ENCODE measurements around the gene RSPO4. TPM values are rescaled to one million over a fixed set of nuclear protein-coding genes. Genes with fewer than 3 reads are reported as not detected.

The RSPO4 gene
- total and polyA plus RNA-seq, 2 of the 8 experiments (the other 6 are each of a cell fraction or from before 2014, with no cell fraction given) = 3.4 to 6.4 TPM

DNA sequence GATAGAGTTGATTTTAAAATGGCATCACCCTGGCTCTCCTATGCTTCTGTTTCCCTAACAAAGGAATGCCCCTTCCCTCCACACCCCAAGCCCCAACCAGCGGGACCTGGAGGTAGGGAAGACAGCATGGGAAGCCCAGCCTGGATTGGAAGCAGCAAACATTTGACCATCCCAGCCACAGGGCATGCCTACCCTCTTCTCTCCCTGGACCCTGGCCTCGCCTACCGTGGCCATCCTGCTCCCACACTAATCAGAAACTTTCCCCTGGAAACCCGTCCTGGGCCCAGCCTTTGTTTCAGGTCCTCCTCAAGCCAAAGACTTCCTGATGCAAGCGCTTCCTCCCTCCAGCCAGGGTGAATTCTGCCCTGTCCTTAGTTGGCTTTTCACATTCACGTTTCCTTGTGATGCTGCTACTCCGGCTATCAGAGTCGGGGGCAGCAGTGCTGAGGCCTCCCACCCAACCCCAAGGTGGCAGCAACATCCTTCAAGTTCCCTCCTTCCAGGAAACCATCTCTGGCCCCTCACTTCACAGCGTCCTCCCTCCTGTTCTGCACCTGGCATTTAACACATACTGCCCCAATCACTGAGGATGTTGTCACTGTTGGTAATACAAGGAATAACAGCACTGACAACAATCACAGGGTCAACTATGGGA is 67.8 kb downstream of the RSPO4 start:
- Histone ChIP-seq H3K4me1 (replicated peaks in 1 of 4; ENCODE audit: control insufficient read depth in 3 of 4, insufficient read depth in 4 of 4, low read length in 3 of 4) (0 out of 7 replicates have a peak, but pooled peaks cover 0 to 3% (median 0%) of the 10 kb centered on the region in 4 experiments), H3K18ac (ENCODE audit: extremely low read depth, low read length) (no peak overlapping the region), H3K36me3 (ENCODE audit: control insufficient read depth in 2 of 4, insufficient read depth in 4 of 4, low read length in 3 of 4) (peaks cover 0 to 3% (median 0%) of the 10 kb centered on the region in 4 experiments; a peak in 1 of 8 replicates), H3K4ac (replicated peaks; ENCODE audit: insufficient read length, low read depth, low read length) (no peak overlapping the region), H4K5ac (ENCODE audit: insufficient read length, low read depth, low read length) (no peak overlapping the region), H3K14ac (ENCODE audit: insufficient read length) (no peak overlapping the region), H2AK5ac (ENCODE audit: low read depth, low read length) (no peak overlapping the region), H4K20me1 (replicated peaks in 1 of 2; ENCODE audit: control insufficient read depth in 1 of 2, insufficient read depth in 2 of 2, low read length in 2 of 2) (no peaks in the 10 kb centered on the region), H3K56ac (replicated peaks; ENCODE audit: insufficient read length, low read depth, low read length) (no peak overlapping the region), H3K79me2 (ENCODE audit: control insufficient read depth in 1 of 2, insufficient read depth in 2 of 2, low read length in 2 of 2) (no peaks in the 10 kb centered on the region), H4K8ac (ENCODE audit: extremely low read depth, insufficient read depth, low read length) (no peak overlapping the region), H3K9me3 (ENCODE audit: insufficient read depth in 2 of 2, low read depth in 1 of 2, low read length in 1 of 2) (peaks cover 20 to 23% of the 10 kb centered on the region in 2 experiments), H2BK5ac (ENCODE audit: low read depth, low read length) (no peak overlapping the region), H3K79me1 (ENCODE audit: low read depth, low read length) (no peaks in the 10 kb centered on the region), H3K9ac (replicated peaks in 1 of 4; ENCODE audit: extremely low read depth in 1 of 4, low read depth in 3 of 4, low read length in 3 of 4) (no peak overlapping the region), H2BK20ac (ENCODE audit: low read length) (no peak overlapping the region), H2BK12ac (ENCODE audit: low read depth, low read length) (no peak overlapping the region), H2BK15ac (ENCODE audit: low read length) (no peak overlapping the region), H3K27me3 (replicated peaks in 1 of 4; ENCODE audit: control insufficient read depth in 3 of 4, extremely low read depth in 1 of 4, insufficient read depth in 3 of 4, low read length in 3 of 4) (no peaks in the 10 kb centered on the region), H3K23me2 (ENCODE audit: low read depth, low read length) (no peaks in the 10 kb centered on the region), H2BK120ac (replicated peaks; ENCODE audit: low read depth, low read length) (no peak overlapping the region), H3K4me3 (ENCODE audit: extremely low read depth in 1 of 4, insufficient read depth in 2 of 4, low read depth in 3 of 4, low read length in 4 of 4) (no peak overlapping the region), H3K23ac (ENCODE audit: insufficient read length) (no peak overlapping the region), H2AFZ (ENCODE audit: low read length) (no peak overlapping the region), H3K27ac (ENCODE audit: low read depth, low read length) (no peak overlapping the region), H3K4me2 (ENCODE audit: insufficient read depth in 1 of 2, low read depth in 2 of 2, low read length in 2 of 2) (no peak overlapping the region), H4K91ac (replicated peaks; ENCODE audit: insufficient read length, low read length) (no peak overlapping the region)
- POLR2A ChIA-PET (ENCODE audit: partially characterized antibody) = no interaction called here
- FAIRE-seq (no peak), DNase-seq (ENCODE audit: low read depth in 1 of 2, low spot score in 2 of 2) (no peak)
- WGBS, 2 experiments (ENCODE audit: extremely low coverage in 1 of 2, insufficient coverage in 1 of 2, insufficient read length in 1 of 2, insufficient replicate concordance in 2 of 2, low coverage in 1 of 2, low lambda C conversion rate in 2 of 2, missing lambda C conversion rate in 1 of 2) = 64% methylated on average over 9 of the region's 9 CpGs; no CpG with 5 or more reads in 1 of the 2 experiments
- CTCF ChIA-PET (ENCODE audit: partially characterized antibody) = interaction anchor here (0.7 to 5.0 kb wide), 7 partner anchors 17 to 99 kb away, joined by 3 to 45 read pairs (median 3); no protein-coding TSS in a partner anchor
- TF ChIP-seq CTCF (IDR thresholded peaks at IDR 0.05; ENCODE audit: control extremely low read depth in 1 of 3, insufficient read depth in 1 of 3, low read depth in 1 of 3, low read length in 3 of 3) = peak; percentile 64 to 83 (median 67)
- TF ChIP-seq USF2 (IDR thresholded peaks at IDR 0.05; ENCODE audit: low read length) = no peak
- peak; percentile 69 to 80 for TF ChIP-seq RAD21 (IDR thresholded peaks at IDR 0.05 in 1 of 2, conservative IDR thresholded peaks at IDR 0.05 in 1 of 2; ENCODE audit: low read depth in 2 of 2, low read length in 2 of 2)

All from H1 (cell line).